Prostate gland (tissue), 2 donors: Measurements from ENCODE around the gene QSOX1.

Experiments used
- POLR2A ChIP-seq: fragments of 450-650 bp; IDR thresholded peaks from one replicate; pipeline ENCODE4 v1.6.1; 2016; ENCODE audit warnings: antibody characterized with exemption, mild to moderate bottlenecking
- POLR2AphosphoS5 ChIP-seq: sonication (generic); formaldehyde crosslinking; IDR thresholded peaks from one replicate; pipeline ENCODE4 v1.6.1; 2017; ENCODE audit warnings: antibody characterized with exemption
- TF ChIP-seq, protein P1 (sequence below), 4 experiments: fragments of 200-600 bp in 2 of 4; fragments of 450-650 bp in 2 of 4; sonication (generic) in 2 of 4; IDR thresholded peaks; 1 replicate in 3 of 4; 2 replicates in 1 of 4; pipeline ENCODE4 v1.5.1; 2016 to 2019; ENCODE audit warnings: antibody characterized with exemption in 4 of 4, mild to moderate bottlenecking in 2 of 4, moderate library complexity in 2 of 4

DNA sequence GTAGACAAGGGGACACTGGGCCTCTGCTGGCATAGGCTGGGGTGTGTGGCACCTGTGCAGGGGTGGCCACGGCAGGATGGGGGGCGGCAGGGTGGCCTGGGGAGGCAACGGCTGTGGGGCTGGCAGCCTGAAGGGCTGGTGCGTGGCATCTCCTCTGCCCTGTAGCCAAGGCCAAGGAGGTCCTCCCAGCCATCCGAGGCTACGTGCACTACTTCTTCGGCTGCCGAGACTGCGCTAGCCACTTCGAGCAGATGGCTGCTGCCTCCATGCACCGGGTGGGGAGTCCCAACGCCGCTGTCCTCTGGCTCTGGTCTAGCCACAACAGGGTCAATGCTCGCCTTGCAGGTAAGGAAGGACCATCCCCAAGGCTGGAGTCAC is 39.4 kb downstream of the QSOX1 start:
- TF ChIP-seq, protein P1, sequence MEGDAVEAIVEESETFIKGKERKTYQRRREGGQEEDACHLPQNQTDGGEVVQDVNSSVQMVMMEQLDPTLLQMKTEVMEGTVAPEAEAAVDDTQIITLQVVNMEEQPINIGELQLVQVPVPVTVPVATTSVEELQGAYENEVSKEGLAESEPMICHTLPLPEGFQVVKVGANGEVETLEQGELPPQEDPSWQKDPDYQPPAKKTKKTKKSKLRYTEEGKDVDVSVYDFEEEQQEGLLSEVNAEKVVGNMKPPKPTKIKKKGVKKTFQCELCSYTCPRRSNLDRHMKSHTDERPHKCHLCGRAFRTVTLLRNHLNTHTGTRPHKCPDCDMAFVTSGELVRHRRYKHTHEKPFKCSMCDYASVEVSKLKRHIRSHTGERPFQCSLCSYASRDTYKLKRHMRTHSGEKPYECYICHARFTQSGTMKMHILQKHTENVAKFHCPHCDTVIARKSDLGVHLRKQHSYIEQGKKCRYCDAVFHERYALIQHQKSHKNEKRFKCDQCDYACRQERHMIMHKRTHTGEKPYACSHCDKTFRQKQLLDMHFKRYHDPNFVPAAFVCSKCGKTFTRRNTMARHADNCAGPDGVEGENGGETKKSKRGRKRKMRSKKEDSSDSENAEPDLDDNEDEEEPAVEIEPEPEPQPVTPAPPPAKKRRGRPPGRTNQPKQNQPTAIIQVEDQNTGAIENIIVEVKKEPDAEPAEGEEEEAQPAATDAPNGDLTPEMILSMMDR (IDR thresholded peaks at IDR 0.05) = no peak
- TF ChIP-seq POLR2A (no peak), POLR2AphosphoS5 (no peak)
